Renal cortex interstitium (tissue), 11 donors: ENCODE data around the gene OPN3. TPM values are rescaled to one million over a fixed set of nuclear protein-coding genes. Genes with fewer than 3 reads are reported as not detected.

ENCODE experiments used
- DNase-seq, 11 donors: peaks; one replicate each; pipeline ENCODE4 v3.0.0-alpha.2; 2013; ENCODE audit warnings: low read depth in 9 of 11, low spot score in 4 of 11; ENCODE audit errors: extremely low read depth in 1 of 11
- polyA plus RNA-seq, 3 donors: library from polyadenylated mRNA; unstranded; fragments of 120-200 nt; gene quantifications; one replicate each; pipeline ENCODE4 v1.2.1, GENCODE V29; 2013; ENCODE audit not compliant: insufficient read length in 3 of 3

OPN3 gene
- polyA plus RNA-seq, 3 donors: 38.1 to 41.7 (median 41.4) TPM

DNA sequence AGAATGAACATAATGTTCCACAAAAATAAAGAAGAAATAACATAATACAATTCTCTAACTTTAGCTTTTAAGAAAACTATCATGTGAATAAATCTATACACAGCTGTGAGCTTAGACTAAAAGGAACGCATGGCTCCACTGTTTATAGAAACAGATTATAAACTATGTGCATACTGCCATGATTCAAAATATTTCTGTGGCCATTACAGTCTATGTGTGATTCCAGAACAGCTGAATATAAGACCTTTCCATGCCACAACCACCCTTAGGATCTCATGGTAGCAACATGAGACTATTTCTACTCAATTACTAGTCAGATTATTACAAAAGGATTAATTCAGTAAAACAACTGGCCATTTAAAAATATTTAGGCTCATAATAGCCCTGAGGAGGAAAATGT is 3.9 kb downstream of the OPN3 start:
- DNase-seq: no peak

DNA sequence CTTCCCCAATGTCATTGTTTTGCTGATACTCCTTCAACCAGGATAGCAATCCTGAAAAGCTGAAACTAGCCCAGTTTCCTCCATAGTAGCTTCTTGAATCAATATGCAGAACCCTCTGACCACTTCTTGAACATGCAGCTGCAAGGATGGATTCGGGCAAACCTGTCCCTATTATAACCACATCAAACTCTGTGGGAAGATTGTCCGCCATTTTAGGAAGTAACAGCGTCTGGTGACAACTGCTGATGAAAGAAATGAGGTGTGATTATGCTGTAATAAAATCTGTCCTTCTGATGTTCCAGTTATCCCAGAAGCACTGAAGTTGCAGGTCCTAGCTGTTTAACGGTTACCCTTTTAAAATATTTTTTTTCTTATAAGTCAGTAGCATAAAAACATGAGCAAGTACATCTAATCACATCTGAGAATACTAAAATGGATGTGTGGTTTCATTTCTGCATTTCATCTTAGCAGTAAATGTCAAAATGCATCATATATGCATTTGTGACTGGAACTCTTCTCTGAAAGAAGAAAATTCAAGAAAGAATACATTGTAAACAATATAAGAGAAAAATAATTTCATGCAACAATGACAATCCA is 4.5 kb downstream of the OPN3 start:
- DNase-seq: no peak

DNA sequence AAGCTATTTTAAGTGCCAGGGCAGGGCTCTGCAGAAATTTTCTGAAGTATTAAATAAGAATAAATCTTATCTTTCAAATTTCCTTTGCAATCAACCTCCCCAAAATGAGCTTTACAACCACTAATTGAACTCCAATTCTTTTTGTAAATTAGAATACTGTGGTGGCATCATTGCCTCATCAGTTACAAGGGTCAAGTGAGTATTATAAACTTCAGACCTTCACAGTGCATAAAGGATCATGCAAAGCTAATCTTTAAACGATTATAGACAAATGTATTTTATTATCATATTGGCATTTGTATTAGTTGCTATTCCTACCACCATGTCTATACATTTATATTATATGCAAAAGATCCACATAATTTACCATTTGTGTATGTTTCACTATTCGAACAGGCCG is 7.2 kb downstream of the OPN3 start:
- no peak for DNase-seq

DNA sequence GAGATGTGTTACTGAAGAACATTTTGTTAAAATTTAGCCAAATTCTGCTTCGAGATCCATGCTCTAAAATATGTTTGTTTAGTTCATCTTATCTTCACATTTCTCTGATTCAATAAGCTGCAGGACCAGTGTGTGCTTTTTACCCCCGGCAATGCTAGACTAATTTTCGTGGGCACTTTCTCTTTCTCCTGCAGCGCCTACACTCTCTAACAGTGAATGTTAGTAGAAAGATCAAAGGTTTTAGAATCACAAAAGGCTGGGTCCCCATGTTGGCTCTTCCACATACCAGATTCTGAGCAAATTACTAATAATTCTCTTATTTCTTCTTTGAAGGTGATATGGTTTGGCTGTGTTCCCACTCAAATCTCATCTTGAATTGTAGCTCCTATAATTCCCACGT is 8.5 kb downstream of the OPN3 start:
- DNase-seq: no peak

DNA sequence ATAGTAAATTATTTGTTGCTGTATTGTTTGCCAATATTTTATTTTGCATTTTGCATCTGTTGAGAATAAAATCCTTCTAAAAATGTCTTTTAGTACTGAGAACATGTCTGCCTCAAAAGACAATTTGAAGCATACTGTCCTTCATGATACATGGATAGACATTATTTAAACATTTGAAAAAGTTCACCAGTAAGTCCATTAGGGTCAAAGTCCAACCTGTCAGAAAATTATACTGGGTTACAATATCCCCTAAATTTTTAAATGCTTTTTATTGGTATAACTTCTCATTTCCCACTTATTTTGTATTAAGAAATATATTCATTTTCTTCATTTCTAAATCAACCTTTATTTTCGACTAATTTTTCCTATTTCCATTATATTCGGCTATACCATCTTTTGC is 9.3 kb downstream of the OPN3 start:
- DNase-seq: no peak

DNA sequence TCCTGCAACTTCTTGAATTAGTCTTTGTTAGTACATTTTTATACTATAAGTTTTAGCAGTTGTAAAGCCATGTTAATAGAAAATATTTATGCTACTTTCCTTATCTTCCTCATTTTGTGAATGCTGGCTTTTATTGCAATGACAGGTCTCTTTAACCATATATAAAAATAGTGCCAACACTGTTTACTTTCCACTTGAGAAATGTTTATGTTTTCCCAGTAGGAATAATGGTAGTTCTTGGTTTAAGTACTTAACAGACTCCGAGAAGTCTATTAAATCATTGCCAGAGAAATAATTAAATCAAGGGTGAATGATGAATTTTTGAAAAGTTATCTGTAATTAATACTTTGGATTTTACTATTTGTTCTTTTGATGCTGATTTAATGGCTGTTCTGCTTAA is 9.7 kb downstream of the OPN3 start:
- DNase-seq: no peak

DNA sequence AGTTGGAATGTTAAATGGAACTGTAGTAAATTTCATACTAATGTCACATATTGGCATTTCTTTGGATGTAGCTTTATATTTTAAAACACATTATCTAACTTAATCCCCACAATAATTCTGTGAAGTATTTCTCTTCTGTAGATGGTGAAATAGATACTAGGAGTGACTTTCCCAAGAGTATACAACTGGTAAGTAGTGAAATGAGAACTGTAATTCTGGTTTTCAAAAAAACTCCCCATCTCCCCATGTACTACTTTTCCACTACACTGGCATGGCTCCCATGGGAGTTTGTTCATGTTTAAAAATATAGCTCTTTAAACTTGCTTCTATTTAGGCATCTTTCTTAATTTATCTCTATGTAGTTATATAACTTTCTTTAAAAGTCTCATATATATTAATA is 10.2 kb downstream of the OPN3 start:
- DNase-seq: no peak

DNA sequence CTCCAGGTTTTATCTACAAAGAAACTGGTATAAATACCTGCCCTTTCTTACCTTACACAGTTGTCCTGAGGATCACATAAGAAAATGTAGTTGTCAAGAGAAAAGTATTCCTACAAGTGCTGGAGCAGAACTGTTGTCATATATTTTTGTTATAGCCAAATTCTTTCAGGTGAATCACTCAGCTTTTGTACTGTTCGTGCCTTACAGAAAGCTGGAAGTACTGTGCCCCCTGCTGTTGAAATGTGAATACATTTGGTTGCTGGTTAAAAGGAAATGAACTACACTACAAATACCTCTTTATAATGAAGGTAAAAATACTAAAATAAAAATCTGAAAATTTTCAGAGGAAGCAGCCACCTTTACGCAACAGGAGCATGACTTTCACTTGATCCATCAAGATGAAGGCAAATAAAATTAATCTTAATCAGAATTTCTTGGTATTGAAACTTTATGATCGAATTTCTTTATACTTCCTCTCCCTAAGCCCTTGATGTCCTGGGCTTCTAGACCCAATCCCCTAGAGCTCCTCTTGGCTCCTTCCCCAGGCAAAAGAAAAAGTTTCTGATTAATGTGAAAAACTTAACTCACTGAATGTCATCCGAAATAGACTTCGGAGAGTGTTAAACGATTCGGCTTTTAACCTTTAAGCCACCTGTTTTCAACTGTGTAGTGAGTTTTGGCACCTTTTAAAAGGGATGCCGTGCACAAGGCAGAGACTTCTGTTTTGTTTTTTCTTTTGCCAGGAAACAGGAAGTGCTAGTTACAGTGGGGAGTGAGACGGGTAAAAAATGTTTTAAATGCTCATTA is 12.5 kb downstream of the OPN3 start:
- DNase-seq: peak in 1 of 11 donors; percentile 45

DNA sequence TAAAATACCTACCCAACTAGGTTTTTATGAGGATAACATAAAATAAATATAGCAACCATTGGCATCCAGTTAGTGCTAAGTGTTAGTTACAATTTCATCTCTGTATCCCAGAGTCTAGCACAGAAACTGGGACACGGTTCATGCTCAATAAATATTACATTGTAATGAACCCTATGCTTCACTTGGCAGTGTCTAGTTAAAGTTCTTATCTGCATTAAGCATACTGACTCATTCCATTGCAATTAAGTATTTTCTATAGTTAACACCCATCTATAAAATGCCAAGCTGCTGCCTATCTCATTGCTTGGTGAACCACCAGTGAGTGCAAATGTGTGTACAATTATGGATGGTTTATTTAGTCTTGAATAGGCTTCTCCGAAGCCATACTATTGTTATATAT is 15.2 kb downstream of the OPN3 start:
- no peak for DNase-seq

DNA sequence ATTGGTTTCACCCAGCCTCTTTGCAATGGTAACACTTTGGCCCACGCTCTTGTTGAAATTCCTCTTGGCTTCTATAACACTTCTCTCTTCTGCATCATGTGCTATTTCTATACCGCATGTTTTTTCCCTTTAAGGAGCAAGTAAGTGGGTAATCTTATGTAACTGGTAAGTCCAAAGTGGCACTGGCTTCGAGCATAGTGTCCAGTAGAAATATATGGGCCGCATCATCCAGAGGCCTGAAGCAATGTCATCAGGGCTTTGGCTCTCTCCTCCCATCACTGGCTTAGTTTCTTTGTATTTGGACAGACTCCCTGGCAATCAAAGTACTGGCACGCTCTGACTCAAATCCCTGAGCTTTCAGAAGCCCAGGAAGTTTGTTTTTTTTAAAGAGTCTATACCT is 17.5 kb downstream of the OPN3 start:
- no peak for DNase-seq

DNA sequence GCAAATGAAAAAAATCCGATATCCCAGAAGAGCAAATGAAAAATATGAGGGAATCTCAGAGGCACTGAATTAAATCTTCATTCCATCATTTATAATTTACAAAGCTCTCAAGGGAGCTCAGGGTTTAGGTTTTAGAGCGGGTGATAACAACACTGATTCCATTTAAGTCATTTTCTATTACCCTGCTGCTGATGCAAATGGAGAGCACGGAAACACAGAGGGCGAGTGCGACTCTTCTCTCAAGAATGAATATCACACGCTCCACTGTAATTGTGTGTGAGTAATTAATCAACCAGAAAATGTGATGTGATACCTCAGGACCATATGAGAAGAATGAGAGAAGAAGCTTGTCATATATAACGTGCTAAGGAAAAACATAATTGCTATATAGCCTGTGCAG is 22.7 kb downstream of the OPN3 start:
- DNase-seq: no peak

DNA sequence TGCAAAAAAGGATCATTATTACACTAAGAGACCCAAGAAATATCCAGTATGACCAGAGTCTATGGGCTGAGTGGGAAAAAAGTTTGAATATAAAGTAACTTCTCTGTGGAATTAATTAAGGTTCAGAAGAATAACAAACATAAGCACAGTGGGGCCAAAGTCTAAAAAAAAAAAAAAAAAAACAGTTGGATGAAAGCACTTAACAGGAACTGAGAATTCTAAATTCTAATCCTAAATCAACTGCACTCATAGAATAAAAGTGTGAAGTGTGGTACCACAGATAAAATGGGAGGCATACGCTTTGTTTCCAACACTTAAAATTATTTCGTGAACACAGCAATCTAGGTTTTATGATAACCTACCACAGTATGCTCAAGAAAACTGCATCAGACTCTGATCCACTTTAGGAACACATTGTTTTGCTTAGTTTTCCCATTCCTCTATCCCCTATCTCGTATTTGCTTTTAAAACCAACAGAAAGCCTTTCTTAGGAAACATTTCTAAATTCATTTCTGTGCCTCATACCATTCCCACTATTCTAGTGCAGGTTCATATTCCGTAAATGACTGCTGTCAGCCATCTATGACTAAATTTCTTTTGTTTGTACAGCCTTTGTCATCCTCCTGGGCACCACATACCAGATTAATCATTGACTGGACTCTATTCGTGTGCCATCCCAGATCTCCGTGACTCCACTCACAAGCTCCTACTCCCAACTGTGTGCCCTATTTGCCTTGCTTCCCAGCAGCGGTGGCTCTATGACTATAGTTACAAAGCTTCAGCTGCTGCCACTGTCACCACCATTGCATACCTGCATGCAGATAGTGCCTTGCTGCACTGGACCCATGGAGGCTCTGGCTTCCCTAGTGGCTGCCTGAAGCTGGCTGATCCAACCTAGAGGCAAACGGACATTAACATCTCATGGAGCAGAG is 24.9 kb downstream of the OPN3 start:
- DNase-seq: no peak

DNA sequence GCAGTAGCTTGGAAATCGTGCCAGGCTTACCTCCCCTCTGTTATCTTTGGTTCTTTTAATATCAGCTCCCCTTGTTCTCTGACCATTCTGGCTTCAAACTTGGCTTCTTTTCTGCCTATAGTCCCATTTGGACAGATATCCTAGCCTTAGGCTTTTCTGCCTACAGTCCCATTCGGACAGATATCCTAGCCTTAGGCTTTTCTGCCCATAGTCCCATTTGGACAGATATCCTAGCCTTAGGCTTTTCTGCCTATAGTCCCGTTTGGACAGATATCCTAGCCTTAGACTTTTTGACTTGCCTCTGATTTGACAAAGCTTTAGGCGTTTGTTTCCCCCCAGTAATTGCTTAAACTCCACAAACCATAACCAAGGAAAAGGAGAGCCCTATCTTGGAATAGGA is 25.6 kb downstream of the OPN3 start:
- no peak for DNase-seq

DNA sequence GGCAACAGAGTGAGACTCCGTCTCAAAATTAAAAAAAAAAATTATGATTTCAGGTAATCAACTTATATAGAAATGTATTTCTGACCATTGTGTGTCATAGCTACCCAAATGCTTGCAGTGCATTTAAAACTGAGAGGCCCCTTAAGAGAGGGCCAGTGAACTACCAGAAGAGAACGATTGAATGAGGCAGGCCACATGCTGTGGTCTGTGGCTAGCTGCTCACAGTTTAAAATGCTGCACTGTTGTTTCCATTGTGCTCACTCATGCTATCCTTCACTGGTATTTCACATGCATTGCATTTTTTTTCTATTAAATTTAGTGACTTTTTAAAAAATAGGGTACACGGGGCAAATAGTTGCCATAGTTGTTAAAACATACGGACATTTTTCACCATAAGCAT is 26.0 kb downstream of the OPN3 start:
- no peak for DNase-seq

DNA sequence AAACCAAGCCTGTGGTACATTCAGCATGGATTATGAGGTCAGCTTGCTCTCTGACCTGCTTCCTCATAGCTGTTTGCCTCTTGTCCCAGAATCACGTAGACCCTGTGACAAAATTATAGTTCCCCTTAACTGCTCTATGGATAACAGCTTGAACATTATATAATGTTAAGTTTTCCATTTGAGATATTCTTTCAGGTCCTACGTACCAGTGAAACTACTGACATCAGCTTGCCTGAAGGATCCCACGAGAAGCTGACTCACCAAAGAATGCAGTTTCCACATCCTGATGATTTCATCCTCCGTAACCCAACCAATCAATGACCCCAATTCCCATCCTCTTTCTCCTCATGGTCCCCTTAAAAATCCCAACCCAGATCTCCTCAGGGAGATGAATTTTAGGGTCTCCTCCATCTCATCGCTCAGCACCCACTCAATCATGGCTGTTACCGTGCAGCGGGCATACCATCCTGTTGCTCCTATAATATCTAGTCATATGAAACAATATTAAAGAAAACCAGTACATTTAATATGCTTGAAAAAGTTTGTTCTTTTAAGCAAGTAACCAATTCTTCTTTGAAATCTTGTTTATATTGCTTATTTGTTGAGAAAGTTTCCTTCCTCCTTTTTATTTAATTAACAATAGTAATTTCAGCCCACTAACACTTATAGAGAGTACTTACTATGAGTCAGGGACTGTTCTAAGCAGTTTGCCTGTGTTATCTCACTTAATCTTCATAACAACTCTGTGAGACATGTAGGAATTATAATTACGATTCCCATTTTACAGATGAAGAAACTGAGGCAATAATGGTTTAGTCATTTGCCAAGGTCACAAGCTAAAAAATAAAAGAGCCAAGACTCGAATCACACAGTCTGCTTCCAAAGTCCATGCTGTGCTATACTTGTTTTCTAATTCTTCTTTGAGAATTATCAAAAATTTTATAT is 27.4 kb downstream of the OPN3 start:
- DNase-seq: no peak

DNA sequence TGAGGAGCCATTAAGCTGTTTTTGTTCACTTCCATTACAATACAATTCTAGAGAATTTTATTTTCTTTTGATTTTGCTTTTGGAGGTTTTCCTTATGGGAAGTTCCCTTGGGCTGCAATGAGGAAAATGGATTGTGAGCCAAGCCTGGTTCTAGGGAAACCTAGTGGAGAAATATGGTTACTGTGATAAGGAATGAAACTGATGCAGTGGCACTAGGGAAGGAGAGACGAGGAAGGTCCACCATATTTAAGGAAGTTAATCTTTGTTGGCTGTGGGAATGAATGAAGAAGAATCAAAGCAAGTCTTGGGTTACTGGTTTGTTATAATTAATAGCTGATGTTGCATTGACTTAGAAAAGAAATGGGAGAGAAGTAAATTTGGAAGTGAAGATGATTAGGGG is 28.4 kb downstream of the OPN3 start:
- no peak for DNase-seq

DNA sequence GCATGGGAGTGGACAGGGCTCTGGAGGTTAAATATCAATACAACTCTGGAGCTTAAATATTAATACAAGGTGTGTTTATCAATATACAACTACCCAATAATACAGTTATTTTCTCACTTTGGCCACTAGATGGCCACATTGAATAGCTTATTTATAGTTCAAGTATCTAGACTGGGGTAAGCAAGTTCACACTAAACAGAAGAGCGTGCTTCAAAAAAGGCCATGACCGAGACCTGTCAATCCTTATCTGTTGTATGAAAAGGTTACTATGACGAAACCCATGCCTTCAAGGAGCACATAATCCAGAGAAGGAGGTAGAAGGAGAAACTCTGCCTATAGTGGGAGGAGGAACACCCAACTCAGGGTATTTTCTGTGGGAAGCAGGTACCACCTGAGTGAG is 29.1 kb downstream of the OPN3 start:
- peak in 8 of 11 donors; percentile 26 to 63 (median 30) for DNase-seq

DNA sequence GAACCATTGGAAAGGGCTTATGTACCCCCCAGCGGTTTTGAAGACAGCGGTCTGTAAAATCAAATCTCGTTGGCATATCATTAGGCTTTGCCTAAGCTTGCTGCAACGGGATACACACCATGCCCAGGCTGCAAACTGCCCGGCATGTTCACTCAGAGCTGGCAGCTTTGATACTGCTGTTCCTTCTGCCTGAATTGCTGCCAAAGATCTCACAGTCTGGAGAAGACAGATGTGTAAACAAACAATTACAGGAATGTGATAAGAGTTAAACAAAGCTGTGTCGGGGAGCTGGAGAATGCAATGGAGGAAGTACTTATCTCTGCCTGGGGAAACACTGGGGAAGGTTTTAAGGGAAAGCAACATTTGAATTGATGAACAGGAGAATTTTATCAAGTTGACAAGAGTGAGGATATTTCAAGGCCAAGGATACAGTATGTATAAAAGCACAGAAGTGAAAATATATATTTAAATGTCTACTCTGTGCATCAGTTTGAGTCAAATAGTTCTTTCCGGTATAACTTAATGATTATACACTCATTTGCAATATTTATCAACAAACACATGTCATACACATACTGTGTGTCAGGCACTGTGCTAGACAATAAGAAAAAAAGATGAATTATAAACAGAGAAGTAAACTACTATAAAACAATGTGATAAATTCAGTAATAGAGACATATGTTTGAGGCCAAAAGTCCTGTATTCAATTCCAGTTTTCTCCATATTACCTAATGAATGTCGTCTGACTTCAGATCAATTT is 29.9 kb downstream of the OPN3 start:
- peak in 2 of 11 donors; percentile 11 to 32 for DNase-seq
